ENCODE data around the gene CALHM4. TPM values are rescaled to one million over a fixed set of nuclear protein-coding genes. Genes with fewer than 3 reads are reported as not detected.

CALHM4 gene
- total and polyA plus RNA-seq, 2 of the 13 experiments (the other 11 are each of a cell fraction or from before 2014, with no cell fraction given): not detected

DNA sequence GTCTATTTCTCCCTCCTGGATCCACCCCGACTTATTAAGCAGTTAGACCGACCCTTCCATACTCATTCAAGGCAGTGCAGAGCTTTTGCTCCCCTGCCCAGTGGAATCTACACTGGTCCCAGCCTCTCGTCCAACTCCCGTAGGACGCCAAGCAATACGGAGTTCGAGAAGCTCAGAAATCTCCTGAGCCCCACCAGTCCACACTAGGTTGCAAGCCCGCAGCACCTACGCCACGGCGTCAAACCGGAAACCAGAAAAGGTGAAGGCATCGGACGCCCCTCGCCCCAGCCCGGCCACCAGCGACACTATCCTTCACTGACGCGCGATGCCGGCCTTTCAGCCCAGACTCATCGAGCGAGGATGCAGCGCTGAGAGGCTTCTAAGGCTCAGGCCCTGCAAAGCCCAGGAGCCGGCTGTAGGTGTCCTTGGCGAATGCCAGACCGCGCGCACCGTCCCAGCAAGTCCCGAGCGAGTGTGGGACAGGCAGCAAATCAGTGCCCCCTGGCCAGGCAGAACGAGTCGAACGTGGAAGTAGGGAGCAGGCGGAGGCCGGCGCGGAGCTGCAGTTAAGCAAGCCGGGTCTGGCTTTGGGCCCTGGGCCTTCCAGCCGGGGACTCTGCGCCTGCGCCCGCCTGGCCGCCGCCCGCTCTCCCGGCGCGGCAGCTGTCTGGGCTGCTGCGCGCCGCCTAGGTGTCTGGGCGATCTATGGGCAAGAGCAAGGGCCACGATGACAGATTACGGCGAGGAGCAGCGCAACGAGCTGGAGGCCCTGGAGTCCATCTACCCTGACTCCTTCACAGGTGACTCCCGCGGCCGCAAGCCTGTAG lies 17.5 kb downstream of the CALHM4 start, which contains the start of gene RWDD1 (continued):
- TF ChIP-seq KLF6 (CRISPR knock-in tag; IDR thresholded peaks at IDR 0.05): peak; percentile 96
- TF ChIP-seq, protein P1, sequence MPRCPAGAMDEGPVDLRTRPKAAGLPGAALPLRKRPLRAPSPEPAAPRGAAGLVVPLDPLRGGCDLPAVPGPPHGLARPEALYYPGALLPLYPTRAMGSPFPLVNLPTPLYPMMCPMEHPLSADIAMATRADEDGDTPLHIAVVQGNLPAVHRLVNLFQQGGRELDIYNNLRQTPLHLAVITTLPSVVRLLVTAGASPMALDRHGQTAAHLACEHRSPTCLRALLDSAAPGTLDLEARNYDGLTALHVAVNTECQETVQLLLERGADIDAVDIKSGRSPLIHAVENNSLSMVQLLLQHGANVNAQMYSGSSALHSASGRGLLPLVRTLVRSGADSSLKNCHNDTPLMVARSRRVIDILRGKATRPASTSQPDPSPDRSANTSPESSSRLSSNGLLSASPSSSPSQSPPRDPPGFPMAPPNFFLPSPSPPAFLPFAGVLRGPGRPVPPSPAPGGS (CRISPR knock-in tag; IDR thresholded peaks at IDR 0.05): peak; percentile 95; the same call in 1 of the 2 replicates
- TF ChIP-seq, protein P2, sequence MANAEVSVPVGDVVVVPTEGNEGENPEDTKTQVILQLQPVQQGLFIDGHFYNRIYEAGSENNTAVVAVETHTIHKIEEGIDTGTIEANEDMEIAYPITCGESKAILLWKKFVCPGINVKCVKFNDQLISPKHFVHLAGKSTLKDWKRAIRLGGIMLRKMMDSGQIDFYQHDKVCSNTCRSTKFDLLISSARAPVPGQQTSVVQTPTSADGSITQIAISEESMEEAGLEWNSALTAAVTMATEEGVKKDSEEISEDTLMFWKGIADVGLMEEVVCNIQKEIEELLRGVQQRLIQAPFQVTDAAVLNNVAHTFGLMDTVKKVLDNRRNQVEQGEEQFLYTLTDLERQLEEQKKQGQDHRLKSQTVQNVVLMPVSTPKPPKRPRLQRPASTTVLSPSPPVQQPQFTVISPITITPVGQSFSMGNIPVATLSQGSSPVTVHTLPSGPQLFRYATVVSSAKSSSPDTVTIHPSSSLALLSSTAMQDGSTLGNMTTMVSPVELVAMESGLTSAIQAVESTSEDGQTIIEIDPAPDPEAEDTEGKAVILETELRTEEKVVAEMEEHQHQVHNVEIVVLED (CRISPR knock-in tag; IDR thresholded peaks at IDR 0.05; ENCODE audit: borderline replicate concordance): peak; percentile 95
- peak; percentile 99 for TF ChIP-seq SMAD1 (CRISPR knock-in tag; IDR thresholded peaks at IDR 0.05; ENCODE audit: borderline replicate concordance, low read depth)
- TF ChIP-seq NFATC3 (CRISPR knock-in tag; IDR thresholded peaks at IDR 0.05): 0 out of 2 replicates have a peak, but pooled peaks have one; percentile 73
- TF ChIP-seq ZNF230 (CRISPR knock-in tag; IDR thresholded peaks at IDR 0.05): peak; percentile 99
- peak; percentile 61; the same call in 1 of the 2 replicates for TF ChIP-seq MEIS2 (CRISPR knock-in tag; IDR thresholded peaks at IDR 0.05)
- TF ChIP-seq ZNF263 (CRISPR knock-in tag; IDR thresholded peaks at IDR 0.05): peak; percentile 50; the same call in 1 of the 2 replicates
- peak; percentile 89 for TF ChIP-seq RXRA (CRISPR knock-in tag; IDR thresholded peaks at IDR 0.05)
- peak; percentile 94 for TF ChIP-seq ZNF607 (CRISPR knock-in tag; IDR thresholded peaks at IDR 0.05; ENCODE audit: borderline replicate concordance)
- TF ChIP-seq, protein P3, sequence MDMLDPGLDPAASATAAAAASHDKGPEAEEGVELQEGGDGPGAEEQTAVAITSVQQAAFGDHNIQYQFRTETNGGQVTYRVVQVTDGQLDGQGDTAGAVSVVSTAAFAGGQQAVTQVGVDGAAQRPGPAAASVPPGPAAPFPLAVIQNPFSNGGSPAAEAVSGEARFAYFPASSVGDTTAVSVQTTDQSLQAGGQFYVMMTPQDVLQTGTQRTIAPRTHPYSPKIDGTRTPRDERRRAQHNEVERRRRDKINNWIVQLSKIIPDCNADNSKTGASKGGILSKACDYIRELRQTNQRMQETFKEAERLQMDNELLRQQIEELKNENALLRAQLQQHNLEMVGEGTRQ (IDR thresholded peaks at IDR 0.05; ENCODE audit: low read depth, low read length): no peak
- TF ChIP-seq, protein P3 (CRISPR knock-in tag; IDR thresholded peaks at IDR 0.05; ENCODE audit: borderline replicate concordance): no peak; the same call in 1 of the 2 replicates
- TF ChIP-seq ZNF577 (CRISPR knock-in tag; IDR thresholded peaks at IDR 0.05; ENCODE audit: borderline replicate concordance, low read depth): no peak
- no peak for TF ChIP-seq HOXA9 (CRISPR knock-in tag; IDR thresholded peaks at IDR 0.05; ENCODE audit: borderline replicate concordance)
- peak; percentile 99 for TF ChIP-seq TOPORS (CRISPR knock-in tag; IDR thresholded peaks at IDR 0.05)
- TF ChIP-seq THAP11 (CRISPR knock-in tag; IDR thresholded peaks at IDR 0.05): peak; percentile 98
- no peak for TF ChIP-seq PHB2 (IDR thresholded peaks at IDR 0.05; ENCODE audit: partially characterized antibody)
- peak; percentile 35 to 43; a peak in 3 of 4 replicates for TF ChIP-seq EP300 (IDR thresholded peaks at IDR 0.05; ENCODE audit: low read depth in 2 of 2, low read length in 2 of 2)
- peak; percentile 41 for TF ChIP-seq EP300 (CRISPR knock-in tag; IDR thresholded peaks at IDR 0.05; ENCODE audit: borderline replicate concordance)
